CD4-positive, alpha-beta T cell treated with Interleukin-12 subunit alpha and Interleukin-12 subunit beta, for 1 hour (primary cell): ENCODE measurements around the gene RNF149.

Experiments used
- DNase-seq: peaks from one replicate; pipeline ENCODE4 v3.0.0-alpha.2; 2020

RNF149 gene

DNA sequence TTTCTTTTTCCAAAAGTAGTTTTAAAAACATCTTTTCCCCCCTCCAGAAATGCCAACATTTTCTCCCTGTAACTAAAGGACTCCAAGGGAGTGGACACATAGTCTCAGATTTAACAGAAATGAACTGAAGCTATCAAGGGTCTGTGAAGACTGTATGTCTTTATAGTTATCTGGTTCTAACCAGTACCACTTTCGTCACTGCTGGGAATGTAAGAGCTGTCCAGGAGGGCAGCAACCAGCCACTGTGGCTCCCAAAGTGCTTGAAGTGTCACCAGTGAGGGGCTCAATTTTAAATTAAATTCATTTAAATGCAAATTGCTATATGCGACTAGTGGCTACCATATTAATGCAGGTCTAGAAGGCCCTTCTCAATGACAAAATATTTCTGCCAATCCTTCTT, 15.0 kb downstream of the RNF149 start:
- DNase-seq: no peak

DNA sequence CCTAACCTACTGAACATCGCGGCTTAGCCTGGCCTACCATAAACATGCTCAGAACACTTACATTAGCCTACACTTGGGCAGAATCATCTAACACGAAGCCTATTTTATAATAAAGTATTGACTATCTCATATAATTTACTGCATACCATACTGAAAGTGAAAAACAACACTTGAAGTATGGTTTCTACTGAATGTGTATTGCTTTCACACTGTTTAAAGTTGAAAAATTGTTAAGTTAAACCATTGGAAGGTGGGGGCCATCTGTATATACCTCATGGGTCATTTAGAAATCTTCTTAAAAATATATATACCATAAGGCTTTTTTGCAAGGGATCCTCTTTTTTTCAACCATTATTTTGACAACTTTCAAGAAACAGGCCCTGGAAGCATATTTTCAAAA, 16.5 kb downstream of the RNF149 start:
- no peak for DNase-seq

DNA sequence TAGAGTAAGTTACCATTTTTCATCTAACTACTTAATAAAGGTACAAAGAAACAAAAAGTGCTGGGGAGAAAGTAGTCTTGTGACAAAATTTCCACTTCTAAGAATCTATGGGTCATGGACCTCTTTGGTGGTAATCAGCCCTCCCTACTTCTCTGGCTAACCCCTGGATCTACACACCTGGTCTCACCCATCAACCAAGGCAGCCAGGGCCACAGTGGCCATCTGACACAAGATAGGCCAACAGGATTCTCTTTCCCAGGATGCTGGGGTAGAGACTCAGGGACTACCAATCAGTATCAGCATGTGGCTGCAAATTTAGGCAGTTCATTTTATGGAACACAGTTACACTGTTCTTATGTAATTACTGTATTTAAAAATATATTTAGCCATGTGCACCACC, 17.8 kb downstream of the RNF149 start:
- no peak for DNase-seq

DNA sequence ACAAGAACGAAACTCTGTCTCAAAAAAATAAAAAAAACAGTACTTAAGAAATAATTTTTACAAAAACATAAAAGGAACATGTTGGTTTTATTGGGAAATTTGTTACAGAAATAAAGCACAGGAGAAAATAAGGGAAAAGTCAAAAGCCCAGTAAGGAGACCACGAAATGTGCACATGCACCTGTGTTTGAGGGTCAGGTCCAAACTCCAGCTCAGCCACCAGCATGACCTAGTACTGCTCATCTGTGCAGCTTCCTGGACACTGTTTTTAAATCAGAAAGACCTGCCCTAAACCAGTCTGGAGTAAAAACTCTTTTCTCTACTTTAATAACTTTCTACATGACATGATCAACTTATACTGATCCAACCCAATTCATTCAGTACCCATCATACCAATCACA, 21.2 kb downstream of the RNF149 start:
- DNase-seq: no peak

DNA sequence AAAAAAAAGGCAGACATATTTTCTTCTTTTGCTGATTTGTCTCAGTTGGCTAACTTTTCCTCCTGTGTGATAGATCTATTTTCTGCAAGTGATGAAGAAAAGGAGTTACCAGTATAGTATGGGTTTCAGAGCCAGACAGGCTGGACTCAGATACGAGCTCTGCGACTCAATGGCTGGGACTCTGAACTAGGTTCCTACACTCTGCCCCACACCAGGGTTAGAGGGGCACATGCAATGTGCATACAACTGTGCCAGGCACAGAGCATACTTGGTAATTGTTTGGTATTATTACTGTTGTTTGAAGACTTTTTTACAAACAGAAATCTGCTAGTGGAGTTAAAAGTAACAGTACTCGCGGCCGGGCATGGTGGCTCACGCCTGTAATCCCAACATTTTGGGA, 21.8 kb downstream of the RNF149 start:
- DNase-seq: no peak

DNA sequence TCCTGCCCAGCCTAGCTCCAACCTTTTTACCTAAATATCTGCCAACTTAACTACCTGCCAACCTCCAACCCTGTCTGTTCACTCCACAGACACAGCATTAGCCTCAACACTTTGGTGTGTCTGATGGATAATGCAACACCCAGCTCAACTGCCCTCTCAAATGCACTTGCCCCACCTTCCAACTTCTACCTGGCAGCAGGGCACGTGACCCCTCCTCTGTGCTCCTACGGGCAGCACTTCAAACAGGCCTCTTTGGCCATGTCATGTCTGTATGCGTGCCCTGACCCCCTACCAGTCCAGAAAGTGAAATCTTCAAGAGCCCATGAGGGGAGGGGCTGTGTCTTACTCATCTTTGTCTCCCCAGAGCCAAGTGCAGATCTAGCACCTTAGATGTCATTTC, 25.5 kb downstream of the RNF149 start:
- DNase-seq: no peak

DNA sequence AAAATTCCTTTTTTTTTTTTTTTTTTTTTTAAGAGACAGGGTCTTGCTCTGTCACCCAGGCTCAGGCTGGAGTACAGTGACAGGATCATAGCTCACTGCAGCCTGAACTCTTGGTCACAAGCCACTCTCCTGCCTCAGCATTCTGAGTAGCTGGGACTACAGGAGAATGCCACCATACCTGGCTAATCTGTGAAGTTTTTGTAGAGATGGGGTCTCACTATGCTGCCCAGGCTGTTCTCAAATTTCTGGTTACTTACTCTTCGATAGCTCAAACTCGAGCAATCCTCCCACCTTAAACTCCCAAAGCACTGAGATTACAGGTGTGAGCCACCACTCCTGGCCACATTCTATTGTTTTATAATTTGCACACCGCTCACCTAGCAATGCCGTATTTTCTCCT, 27.0 kb downstream of the RNF149 start:
- DNase-seq: no peak

DNA sequence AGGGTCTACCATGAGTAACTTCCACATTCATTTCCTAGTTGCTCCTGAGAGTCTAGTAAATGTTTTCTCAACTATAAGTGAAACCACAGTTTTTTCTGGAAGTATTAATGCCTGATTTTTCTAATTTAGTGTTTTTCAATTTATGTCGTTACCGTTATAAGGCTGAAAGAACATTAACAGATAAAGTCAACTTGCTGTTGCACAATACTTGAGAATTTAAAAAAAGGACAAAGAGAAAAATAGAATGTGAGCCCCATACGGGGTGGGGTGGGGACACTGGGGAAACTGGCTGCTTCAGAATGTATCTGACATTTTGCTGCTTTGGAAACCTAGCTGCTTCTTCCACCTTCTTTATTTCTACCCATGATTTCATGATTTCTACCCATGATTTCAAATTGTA, 29.6 kb downstream of the RNF149 start:
- no peak for DNase-seq

DNA sequence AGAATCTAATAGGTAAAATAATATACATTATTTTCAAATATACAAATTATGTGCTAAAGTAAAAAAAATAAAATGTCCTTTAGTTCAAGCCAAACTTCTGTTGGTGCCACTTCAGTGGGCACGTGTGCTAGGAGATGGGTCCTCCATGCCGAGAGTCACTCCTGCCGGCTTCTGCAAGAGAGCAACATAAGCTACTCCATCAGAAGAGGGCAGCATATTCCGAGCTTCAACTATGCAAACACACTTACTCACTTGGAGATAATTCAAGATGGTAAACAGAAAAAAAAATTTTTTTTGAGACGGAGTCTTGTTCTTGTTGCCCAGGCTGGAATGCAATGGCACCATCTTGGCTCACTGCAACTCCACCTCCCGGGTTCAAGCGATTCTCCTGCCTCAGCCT, 31.4 kb downstream of the RNF149 start:
- no peak for DNase-seq

DNA sequence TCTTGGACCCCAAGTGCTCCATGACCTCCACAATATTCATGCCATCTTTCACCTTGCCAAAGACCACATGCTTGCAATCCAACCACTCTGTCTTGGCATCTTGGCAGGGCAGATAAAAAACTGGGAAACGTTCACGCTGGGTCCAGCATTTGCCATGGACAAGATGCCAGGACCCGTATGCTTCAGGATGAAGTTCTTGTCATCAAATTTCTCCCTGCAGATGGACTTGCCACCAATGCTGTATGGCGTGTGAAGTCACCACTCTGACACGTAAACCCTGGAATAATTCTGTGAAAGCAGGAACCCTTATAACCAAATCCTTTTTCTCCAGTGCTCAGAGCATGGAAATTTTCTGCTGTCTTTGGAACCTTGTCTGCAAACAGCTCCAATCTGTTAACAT, 34.4 kb downstream of the RNF149 start:
- DNase-seq: no peak

DNA sequence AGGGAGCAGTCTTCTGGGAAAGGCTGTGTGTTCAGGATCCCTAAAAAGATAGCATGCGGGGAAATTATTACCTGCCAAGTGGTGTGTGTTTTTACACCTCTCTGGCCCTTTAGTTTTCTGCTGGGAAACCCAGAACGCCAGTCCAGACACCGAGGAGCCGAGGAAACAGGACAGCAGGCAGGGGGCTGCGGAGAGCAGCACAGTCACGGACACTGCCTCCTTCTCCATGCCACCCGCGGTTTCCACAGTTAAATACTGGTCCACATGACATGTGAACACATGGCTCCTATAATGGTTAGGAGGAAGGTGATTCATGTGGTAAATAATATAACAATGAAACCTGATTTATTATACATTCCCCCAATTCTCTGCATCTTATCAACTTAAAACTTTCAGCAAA, 35.4 kb downstream of the RNF149 start:
- no peak for DNase-seq

DNA sequence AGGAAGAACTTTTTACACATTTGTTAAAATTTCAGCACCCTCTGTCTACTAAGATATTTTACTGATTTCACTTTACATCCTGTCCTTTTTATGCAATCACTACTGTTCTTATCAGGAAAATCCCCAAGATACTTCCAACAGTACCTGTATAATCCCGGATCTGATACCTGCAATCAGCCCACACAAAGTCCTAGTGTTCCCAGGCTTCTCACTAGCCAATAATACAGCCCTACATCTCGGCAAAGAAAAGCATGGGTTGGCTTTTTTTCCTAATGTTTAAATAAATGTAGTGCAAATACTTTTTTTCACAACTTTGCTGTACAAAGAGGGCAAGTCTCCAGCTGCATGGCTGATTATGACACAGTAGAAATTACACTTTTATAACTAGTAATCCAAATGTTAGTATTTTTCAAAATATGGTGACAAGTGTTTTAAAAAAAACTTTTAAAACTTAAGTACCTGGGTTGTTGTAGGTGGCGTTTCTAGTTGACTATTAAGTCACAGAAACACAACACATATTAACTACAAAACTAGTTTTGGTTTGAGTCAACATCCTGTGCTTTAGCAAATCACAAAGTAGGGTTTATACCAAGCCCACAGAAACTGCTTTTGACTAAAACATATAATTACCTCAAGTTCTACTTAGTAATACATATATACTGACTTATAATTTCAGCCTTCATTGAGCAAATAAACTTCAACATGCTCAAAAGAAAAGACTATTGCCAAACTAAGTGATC, 36.3 kb downstream of the RNF149 start:
- peak; percentile 27 for DNase-seq

DNA sequence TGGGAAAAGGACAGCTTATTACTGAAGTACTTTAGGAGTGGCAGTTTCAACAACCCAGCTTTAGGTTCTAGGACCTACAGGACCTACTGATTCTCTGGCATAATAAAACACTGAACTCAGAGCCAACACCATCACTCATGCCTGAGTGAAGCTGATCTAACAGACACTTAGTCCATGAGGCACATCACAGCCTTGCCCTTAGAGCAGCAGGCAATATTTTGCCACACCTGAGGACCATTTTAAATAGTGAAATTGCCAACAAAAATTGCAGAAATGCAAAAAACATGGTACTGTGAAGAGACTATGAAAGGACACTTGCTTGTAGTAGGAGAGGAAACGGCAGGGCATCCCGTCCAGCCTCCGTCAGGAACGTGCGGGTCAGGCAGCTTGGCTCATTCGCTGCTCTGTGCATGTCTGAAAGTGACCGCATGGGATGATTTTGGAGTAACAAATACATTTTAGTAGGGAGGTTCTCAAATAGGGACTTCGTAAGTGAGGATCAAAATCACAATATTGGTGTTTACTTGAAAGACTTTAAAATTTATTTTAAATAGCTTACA, 37.7 kb downstream of the RNF149 start:
- no peak for DNase-seq

DNA sequence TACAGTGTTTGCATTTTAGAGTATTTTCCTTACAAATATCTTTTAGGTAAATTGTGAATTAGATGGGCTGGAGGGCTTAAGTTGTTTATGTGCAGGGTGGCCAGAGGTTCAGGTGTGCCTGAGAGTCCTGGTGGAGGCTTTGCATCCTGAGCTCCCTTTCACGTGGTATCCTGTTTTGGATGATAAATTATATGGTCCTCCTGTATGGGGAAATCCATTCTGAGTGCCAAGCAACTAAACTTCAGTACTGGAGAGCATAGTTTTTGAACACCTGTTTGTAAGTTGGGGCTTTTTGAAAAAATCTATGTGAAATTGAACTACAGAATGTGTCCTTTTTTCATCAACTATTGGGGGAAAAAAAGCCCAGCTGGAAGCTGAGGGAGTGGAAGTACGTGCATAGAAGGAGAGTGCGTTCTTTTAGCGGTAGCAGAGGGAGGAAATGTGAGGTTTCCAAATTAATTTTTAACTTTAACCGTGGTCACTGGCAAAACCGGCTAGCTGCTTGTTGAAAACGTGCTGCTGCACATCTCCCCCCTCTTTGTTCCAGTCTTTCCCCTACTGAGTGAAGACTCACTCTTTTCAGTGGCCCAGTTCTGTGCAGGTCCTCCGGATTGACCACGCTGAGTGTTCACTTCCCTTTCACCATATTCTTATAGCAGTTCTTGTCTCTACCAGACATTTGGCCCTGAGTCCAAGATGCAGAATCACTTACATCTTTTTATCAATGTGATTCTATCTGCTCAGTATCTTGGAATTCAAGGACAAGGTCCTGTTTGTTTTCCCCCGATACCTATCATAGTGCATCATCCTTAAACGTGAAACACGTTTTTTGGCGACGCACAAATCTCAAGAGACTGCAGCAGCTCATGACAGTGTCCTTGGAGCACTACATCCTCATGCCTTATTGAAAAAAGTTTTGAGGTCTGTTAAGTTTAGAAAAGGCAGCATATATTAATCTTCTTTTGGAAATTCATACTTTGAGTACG, 40.5 kb downstream of the RNF149 start:
- DNase-seq: no peak

DNA sequence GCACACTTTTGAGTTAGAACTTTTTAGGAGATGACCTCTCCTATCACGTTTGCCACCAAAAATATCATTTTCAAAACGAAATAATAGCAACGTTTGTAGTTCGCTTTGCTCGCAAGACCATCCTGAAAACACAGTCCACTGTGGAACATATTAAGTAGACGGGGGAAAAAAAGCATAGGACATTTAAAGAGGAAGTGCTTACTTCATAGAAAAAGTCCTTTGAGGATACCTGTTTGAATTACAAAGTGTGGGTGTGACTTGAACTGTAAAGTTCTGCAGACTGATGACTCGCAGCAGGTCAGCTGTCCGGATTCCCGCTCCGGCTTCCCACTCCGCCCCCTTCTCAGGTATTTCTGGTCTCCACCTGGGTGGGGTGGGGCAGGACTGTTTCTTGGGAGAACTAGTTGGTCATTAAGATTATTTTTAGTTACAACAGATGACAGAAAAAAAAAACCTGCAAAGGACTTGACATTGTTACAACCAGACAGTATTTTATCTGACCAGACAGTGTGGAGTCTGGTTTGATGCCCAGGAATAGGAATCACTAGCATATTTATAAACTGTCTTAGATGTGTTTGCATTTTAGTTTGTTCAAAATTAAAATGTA, 42.5 kb downstream of the RNF149 start:
- DNase-seq: no peak

DNA sequence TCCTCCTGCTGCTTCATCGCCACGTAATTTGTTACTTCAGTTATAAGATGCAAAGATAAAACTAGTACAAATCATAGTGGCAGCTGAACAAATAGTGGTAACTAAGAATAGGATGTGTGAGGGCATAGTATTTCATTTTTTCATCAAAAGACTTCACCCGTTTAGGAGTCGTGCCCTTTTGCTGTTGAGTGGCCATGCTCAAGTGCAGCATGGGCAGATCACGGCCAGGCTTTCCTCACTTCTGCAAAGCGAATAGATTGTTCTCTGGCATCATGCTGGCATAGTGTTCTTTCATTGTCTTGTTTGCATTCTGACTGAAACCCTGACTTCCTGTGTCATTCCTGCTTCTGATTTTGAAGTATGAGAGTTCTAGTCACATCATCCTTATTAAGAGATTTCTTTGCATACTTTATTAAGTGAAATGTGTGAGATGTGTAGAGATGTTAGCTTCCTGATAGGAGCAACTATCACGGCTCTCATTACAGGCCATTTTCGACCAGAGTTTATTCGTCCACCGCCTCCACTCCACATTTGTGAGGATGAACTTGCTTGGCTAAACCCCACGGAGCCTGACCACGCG, 44.1 kb downstream of the RNF149 start:
- no peak for DNase-seq

DNA sequence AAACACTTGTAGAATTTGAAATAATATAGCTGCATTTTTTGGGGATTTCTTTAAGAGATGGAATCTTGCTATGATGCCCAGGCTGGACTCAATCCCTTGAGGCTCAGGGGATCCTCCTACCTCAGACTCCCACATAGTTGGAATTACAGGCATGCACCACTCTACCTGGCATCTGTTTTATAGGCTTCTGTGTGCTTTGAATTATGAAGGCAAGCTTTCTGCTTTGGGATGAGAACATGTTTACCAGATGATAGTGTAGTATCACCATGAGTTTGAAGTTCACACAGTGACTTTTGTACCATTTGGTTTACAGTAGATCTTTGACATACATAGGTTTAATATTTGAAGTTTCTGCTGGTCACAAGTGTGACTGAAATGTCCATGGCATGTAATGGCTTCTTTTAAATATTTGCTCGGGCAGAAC, 45.1 kb downstream of the RNF149 start:
- no peak for DNase-seq

DNA sequence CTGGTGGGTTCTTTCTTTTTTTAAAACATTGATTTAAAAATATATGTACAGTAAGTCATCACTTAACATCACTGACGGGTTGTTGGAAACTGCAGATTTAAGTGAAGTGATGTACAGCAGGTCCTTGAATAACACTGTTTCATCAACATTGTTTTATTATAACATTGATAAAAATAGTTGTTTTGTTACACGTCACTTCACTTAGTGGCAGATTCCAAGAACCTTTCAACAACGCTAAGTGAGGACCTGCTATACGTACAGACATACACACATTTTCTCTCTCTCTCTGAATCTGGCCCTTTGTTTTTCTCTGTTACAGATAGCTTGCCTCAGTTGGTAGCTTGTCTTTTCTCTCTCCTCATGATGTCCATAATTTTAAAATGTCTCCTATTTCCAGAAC, 46.4 kb downstream of the RNF149 start:
- no peak for DNase-seq

DNA sequence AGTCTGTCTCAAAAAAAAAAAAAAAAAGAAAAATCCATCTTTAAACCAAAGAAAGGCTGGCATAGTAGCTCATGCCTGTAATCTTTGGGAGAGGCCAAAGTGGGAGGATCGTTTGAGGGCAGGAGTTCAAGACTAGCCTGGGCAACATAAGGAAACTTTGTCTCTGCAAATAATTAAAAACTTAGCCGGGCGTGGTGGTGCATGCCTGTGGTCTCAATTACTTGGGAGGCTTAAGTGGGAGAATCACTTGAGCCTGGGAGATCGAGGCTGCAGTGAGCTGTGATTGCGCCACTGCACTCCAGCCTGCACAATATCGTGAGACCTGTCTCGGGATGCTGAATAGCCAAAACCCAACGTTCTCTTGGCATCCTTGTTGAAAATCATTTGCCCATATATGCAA, 49.7 kb downstream of the RNF149 start:
- no peak for DNase-seq

DNA sequence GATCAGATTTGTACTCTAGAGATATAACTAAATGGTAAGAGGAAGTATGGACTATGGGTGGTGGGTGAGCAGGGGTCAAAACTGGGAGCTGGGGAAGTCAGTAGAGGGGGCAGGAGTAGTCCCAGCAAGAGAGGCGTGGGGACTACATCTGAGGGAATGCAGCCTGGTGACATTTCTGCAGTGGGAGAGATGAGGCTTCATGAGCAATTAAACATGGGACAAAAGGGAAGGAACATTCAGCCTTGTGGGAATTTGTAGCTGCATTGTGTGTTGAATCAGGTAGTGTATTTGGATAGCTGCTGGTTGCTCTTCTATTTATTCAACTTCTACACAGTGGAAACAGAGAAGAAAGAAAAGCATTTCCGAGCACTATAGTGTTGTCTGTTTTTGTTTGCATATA, 52.2 kb downstream of the RNF149 start:
- DNase-seq: no peak

DNA sequence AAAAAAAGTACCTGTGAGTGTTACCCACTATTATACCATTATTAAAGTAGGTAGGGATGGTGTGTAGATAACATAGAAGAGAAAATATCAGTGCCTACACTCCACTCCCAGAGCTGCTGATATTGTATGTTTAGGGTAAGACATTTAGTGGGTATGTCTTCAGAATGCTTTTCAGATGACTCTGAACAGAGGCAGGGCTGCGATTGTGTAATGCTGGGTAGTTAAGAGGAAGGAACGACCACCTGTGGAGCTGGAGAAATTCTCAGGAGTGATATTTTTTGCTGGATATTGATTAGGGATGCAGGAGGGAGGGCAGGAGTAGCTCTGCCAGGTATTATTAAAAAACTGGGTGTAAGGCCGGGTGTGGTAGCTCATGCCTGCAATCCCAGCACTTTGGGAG, 53.0 kb downstream of the RNF149 start:
- DNase-seq: no peak

DNA sequence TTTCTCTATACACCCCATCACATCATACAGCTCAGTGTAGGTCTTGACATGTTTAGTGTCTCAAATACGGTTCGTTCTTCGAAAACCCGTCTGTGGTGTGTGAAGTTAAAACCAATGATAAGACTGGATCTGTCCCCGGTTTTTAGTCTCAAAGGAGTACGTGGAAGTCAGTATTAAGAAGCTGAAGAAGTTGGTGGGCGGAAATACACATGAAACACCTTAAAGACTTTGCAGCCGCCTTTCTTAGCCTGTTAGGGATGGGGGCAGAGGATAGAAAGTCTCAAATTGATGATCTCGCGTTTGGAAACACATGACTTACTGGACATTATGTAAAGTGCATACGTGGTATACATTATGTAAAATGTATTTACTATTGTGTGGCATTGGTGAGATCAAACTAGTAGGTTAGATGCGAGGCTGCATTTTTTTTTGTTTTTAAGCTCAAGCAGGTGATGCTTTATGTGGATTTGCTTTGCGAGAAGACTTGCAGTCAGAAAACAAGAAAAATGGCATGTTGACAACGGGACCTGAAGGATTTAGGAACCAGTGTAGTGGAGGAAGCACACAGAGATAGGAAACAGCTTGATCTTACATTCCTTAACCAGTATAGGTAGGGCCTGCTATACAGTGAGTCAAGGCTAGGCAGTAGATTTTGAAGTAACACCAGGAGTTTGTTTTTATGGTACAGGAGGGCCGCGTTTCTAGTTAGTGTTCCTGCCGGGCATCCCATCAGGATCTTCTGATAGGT, 54.6 kb downstream of the RNF149 start:
- peak; percentile 29 for DNase-seq
